Fibroblast of skin of left biceps (primary cell): Measurements from ENCODE around the gene THSD7B.

Source experiments
- DNase-seq, 2 experiments: peaks; one replicate each; pipeline ENCODE4 v3.0.0-alpha.2; 2013; ENCODE audit warnings: low read depth in 2 of 2

The THSD7B gene

DNA sequence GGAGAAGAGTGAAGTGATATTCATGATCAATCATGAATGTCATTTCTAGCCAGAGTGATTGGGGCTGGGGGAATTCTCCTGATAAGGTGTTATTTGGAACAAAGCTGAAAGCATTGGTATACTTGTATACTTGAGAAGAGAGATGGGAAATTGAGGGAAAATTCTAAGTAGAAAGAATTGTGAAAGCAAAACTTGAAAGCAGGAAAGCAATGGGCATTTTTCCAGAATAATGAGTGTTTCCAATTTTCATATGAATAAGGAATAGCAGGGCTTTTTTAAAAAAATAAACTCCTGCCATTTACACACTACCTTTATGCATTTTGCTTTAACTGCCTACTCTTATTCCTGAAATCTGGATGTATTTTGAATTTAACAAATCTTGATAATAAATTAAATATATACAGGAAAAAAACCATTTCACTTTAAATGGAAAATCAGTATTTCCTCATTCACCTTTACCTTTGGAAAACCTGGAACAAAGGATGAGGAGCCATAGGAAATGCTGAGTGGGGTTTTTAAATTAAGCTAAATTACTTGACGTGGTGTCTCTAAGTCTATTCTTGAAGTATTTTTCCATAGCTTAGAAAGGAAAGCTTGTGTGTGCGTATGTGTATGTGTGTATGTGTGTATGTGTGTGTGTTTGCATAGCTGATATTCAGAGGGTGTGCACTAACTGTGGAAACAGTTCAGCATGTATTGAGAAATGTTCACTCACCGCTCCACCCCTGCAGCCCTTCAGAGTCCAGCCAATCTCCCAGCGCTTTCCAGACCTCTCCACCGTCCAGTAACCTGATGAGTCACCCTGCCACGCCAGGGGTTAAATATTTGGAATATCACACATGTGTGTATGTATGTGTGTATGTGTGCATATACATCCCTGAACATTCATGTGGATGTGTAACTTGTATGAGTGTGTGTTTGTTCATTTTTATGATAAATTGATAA is 427.3 kb downstream of the THSD7B start:
- DNase-seq = no peak

DNA sequence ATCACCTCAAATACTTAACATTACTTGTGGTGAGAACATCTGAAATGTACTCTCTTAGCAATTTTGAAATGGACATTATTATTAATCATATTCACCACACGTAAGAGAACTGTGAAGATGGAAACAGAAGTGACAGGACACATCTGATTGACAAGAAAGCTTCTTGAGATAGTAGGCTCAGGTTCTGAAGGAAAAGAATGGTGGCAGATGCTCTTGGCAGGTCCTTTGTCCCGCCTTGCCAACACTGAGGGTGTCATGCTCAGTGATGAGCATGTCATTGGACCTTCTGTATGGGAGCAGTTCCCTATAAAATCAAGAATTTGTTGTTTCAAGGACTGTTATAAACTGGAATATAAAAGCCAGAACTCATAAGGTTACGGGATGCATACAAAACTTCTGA is 428.1 kb downstream of the THSD7B start:
- no peak for DNase-seq

DNA sequence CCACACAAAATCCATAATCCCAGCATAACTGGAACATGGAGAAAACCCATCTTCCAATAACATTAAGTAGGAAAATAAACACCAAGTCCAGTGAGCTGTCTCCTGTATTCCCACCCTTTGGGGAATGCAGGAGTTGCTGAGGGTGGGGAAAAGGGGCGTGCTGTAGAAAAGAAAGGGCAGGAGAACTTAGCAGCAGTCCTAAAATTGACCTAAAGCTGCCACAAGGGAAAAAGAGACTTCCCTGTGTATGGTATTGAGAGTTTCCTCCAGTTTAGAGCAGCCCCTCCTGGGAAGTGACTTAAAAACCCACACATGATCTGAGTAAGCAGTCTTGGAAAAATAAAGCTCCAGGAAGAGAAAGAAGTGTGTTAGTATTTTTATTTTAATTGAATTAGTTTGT is 428.8 kb downstream of the THSD7B start:
- DNase-seq = no peak

DNA sequence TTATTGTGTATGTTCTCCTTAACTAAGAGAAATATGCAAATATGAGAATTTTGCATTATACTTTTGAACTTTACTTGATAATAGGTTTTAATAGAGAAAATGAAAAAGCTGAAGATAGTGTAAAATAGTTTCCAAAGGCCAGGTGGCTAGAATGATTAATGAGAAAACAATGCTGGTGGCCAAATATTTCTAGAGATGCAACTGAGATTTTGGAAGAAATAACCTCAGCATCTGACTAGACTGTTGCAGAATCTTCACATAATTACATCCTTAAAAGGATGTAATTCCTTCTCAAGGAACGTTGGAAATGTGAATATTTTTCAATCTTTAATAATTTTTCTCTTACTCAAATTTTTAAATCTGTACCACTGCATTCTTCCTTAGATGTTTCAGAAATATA is 434.4 kb downstream of the THSD7B start:
- DNase-seq = no peak

DNA sequence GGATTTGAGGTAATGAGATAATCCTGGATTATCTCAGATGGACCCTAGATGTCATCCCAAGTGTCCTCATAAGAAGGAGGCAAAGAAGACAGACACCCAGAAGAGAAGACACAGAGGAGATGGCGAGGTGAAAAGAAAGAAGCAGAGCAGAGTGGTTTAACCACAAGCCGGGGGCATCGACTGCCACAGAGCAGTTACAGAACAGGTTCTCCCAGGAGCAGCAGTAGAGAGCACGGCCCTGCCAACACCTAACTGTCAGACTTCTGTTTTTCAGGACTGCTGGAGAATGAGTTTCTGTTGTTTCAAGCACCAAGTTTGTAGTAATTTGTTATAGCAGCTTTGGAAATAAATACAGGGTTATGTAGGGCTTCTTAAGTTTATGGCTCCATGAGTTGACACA is 437.0 kb downstream of the THSD7B start:
- no peak for DNase-seq

DNA sequence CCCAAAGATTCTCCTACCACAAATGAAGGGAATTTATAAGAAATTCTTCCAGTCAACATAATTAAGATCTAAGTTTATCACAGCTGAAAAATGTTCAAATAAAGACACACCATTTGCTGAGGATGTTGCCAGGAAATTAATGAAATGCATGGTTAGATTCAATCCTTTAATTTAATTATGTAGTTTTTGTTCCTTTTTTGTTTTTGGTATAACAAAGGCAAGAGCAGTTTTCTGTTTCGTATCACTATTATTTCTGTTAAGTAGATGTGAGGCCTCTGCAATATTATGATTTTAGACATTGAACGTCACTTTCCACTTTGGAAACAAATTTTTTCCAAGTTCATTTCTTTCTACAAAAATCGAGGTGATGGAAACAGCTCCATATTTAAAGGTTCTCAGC is 440.0 kb downstream of the THSD7B start:
- no peak for DNase-seq

DNA sequence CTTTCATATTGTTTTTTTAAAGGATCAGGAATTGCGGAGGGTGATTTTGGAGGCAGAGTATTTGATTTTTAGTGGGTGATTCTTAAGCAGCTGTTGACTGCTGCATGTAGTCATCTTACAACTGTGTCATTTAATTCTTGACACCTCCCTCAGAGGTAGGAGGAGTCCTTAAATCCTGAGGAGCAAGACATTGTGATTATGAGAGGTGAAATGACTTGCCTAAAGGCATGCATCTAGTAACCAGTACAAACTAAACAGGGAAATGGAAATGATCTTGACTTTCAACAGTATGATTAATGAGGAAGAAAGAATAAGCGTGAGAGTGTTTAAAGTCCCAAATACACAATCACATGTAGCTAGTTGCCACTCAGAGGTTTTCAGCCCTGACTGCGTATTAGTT is 440.7 kb downstream of the THSD7B start:
- DNase-seq = no peak

DNA sequence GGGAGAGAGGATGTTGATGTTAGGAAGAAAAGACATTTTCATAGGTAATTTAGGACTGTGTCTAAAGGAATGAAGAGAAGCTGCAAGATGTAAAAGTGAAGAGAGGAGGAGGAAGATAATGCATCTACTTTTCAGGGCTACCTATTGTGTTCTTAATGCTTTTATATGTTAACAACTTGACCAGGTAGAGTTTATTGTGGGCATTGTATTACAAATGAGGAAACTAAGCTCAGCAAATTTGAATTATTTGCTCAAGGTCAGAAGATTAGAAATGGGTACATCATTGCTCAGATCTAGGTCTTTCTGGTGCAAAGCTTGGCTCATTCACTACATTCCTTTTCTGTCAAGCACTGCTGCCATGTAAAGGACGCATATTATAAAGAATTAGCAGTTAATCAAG is 441.7 kb downstream of the THSD7B start:
- DNase-seq = no peak

DNA sequence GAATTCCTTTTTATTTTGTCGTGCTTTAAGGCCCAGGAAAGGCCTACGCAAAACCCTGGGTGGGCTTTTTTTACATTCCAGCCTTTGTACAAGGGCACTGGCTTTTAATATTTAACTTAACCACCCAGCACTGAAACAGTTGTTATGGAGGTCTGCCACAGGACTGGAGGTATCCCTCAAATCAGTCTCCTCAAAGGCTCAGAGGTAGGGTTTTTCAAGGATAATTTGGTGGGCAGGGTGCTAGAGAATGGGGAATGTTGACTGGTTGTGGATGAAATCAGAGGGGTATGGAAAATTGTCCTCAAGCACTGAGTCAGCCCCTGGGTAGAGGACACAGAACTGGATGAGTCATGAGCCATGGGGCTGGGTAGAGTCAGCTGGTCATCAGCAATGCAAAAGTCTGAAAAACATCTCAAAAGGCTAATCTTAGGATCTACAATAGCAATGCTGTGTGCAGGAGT is 443.1 kb downstream of the THSD7B start:
- no peak for DNase-seq

DNA sequence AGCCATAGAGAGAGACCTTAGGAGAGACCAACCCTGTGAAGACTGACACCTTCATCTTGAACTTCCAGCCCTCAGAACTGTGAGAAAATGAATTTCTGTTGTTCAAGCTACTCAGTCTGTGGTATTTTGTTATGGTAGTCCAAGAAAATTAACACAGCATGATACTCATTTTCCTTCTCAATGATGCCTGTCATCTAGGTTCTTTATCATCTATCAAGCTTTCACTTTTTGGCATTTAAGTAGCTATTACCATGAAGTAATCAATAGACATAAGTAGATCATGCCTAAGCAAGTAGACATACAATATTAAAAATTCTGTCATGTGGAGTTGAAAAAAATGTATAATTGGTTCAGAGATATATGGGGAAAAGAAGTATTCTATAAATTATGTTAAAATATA is 444.7 kb downstream of the THSD7B start:
- DNase-seq = no peak

DNA sequence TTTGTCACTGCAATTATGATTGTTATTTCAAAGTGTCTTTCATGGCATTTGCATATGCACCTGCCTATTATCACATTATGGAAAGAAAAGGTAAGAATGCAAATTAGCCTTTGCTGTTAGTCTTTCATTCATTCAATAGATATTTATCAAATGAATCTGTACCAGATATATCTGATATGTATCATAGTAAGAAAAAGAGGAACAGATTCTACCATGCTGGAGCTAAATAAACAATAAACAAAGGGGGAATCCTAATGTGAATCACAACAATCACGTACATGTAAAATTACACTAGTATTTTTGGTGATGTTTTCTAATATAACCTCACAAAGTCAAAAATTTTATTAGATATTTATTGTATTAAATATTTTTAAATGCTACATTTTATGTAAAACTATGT is 446.4 kb downstream of the THSD7B start:
- no peak for DNase-seq

DNA sequence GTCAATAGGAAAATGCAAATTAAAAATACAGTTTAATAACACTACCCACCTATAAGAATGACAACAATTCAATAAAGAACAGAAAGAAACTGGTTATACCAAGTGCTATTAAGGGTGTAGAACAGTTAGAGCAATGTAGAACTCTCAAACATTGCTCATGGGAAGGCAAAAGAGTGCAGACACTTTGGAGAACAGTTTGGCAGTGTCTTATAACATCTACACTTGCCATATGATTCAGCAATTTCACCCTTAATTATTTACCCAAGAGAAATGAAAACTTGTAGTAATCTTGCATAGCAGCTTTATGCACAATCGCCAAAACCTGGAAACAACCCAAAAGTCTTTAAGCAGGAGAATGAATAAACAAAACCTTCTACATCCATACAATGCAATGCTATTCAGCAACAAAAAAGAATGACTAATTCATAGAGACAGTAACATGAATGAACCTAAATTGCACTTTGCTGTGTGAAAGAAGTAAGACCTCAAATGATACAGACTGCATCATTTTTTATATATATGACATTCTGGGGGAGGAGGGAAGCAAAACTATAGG is 455.2 kb downstream of the THSD7B start:
- DNase-seq = peak; percentile 82 to 84

DNA sequence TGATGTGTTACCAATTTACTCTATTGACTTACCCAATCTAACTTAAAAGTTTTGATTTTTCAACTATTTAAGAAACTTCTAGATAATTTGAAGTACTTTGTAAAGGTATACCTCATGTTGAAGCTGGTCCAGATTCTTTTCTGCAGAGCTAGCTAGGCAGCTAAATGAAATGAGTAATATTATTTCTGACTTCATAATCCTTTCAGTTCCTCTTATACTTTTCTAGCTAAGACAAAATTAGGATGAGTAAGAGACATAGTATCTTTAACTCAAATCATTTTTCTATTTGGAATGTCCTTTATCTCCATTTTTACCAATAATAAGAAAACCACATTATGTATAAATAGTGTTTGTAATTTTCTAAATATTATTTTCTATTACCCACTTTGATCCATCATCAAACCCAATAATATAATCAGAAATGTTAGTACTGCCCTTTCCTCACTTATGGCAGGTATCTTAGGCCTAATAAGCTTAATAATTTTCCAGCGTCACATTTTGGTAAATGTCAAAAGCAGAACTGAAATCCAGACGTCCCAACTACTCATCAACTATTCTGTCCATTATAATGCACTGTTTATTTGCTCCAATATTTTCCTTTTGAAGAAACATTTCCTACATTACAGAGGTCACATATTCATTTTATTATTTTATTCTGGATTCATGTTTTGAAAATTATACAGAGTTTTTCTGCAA is 456.6 kb downstream of the THSD7B start:
- no peak for DNase-seq

DNA sequence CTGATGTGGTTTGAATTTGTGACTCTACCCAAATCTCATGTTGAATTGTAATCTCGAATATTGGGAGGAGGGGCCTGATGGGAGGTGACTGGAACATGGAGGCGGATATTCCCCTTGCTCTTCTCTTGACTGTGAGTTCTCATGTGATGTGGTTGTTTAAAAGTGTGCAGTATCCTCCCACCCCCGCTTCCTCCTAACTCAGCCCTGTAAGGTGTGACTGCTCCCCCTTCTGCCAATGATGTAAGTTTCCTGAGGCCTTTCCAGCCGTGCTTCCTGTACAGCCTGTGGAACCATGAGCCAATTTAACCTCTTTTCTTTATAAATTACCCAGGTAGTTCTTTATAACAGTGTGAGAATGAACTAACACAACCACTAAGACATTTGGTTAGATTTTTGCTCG is 458.4 kb downstream of the THSD7B start:
- no peak for DNase-seq

DNA sequence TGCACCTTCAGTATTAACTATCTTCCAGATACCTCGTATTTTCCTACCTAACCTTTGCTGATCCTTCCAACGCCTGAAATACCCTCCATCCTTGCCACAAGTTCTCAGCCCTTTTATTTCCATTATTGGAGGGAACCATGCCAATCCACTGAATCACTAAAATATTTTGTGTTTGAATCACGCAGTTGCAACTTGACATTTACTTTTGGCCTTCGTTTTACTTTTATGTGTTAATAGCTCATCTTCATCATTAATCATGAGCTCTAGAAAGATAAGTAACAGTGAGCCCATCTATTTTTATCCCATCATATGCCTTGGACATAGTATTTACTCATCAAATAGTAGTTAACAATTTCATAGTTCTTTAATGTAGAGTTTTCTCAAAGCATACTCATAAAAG is 463.2 kb downstream of the THSD7B start:
- DNase-seq = peak; percentile 57 to 61

DNA sequence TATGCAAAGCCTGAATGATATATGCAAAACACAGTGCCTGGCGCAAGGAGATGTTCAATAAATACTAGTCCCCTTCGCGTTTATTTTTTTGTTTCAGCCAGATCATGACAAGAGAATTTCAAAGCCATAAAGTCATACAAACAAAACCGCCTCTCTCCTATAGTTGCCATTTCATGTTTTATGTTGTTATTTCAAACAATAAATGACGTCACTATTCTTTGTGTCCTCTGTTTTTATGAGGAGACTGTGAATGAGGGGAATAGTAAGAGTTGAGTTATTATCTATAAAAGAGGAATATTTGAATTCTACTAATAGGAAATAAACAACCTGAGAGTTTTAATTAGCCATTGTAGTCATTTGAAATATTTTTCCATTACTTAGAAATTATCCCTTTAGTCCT is 464.5 kb downstream of the THSD7B start:
- DNase-seq = no peak

DNA sequence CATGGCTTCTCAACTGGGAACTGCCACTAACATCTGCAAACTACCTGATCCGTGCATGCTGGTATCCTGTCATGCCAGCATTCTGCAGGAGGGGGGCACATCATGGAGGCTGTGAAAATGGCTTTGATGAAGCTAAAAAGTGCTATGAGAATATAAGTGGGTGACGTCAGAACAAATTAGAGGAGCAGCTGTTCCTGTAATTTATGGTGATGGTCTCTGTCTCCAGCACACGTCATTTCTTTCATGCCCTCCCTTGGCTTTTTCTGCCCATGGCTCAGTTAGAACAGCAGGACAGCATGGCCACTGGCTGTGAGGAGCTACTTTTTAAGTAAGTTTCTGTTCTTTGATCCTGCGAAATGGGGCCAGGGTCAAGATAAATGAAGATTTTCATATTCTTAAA is 466.3 kb downstream of the THSD7B start:
- DNase-seq = no peak

DNA sequence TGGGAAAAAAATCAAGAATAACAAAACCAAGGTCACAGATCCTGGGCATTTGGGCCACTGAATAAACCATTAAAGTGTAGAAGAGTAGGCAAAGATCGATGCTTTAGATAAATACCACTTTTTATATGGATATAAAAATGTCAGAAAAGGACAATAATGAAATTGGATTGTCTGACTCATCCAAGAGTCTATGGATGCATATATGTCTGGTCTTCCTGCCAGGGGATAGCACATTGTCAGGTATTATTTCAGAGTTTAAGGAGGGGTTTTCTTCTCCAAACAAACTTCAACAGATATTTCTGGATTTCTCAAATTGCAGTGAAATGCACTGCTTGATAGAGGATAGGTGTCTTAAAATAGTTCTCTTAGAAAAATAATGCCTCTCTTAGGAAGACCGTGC is 466.7 kb downstream of the THSD7B start:
- DNase-seq = no peak

DNA sequence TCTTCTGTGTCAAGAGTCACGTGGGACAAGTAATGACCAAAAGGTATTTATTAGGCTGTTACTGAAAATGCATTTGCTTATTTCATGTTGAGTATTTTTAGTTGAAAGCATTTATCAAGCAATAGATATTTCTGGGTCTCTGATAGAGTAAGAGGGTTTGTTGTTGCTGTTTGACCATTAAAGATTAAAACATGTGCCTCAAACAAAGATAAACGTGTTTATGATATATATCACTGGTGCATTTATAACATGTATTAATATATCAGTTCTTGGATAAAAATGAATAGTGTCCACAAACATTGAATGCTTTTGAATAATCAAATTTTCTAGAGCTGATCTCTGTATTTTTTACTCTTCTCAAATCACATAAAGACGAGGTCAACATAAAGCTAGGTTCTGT is 467.7 kb downstream of the THSD7B start:
- no peak for DNase-seq

DNA sequence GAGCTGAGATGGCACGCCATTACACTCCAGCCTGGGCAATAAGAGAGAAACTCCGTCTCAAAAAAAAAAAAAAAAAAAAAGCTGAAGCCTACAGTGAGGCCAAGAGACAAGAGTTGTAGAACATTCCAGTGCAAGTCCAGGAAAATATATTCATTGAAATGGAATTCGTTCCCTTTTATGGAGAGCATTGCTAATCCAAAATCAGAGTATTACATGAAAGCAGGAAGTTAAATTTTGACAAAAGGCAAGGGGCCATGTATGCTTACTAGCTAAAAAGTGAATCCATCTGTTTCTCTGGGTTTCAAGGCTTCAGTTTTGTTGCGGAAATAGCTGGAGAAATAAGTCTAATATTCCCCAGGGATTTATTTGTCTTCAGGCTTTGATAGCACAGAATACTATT is 471.7 kb downstream of the THSD7B start:
- DNase-seq = peak; percentile 92 to 94

DNA sequence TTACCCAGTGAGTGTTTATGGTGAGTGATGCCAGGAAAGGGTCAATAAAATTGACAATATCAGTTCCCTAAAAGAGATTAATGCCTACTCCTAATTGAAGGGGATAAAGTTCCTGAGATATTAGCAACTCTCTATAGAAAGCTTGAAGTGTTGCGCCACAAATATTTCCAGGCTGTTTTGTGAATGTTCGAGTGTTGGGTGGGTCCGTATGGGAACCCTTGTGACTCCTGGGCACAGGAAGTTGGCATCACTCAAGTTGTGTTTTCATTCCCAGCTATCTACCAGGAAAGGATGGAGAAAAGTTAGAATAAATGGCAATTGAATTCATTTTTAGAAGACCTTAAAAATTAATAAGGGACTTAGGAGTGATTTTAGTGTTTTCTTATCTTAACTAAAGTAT is 472.7 kb downstream of the THSD7B start:
- no peak for DNase-seq

DNA sequence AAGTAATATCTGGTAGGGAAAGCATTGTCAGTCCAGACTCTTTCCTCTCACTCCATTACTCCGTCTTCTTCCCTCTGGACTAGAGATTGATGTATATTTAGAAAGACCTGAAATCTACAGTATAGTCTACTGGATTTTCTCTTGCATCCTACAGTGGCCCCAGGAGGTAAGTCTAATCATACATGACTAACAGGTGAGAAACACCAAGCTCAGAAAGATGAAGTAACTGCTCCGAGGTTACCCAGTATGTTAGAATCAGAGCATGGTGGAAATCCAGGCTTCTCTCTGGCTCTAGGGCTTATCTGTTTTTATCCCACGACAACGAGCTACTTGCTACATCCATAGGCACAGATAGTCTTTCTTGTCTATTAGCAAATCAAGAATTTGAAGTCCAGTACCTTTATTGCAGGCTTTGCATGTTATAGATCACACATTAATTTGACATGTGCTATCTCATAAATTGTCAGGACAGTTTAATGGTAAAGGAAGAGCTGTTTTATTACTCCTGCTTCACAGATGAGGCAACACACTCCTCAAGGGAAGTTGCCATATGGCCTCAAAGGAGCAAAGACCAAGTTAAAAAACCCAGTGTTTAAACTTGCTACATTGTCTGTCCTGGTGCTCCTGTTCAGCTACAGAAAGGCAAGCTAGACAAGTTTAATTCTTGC is 484.3 kb downstream of the THSD7B start:
- no peak for DNase-seq
